Measurements from ENCODE around the gene SYT9. TPM values are rescaled to one million over a fixed set of nuclear protein-coding genes. Genes with fewer than 3 reads are reported as not detected.

The SYT9 gene
- total and polyA plus RNA-seq, 2 donors (not counting 1 experiment from before 2014, with no cell fraction given): not detected

- Histone ChIP-seq H2AFZ (ENCODE audit: insufficient read depth, low read depth, low read length, poor library complexity, severe bottlenecking) (no peak overlapping the region), H3K9me3 (ENCODE audit: control extremely low read depth in 1 of 3, control insufficient read depth in 2 of 3, insufficient read depth in 1 of 3, low read length in 2 of 3) (peaks cover 0 to 3% (median 0%) of the 10 kb centered on the region in 3 donors), H3K4me2 (replicated peaks; ENCODE audit: low read depth, low read length, poor library complexity, severe bottlenecking) (no peak overlapping the region), H3K9ac (ENCODE audit: low read length) (no peak overlapping the region), H3K4me1 (ENCODE audit: control insufficient read depth in 2 of 2, insufficient read depth in 2 of 2, low read length in 2 of 2) (no peaks in the 10 kb centered on the region), H3K79me2 (ENCODE audit: control insufficient read depth, insufficient read depth, low read length) (peaks cover 4% of the 10 kb centered on the region), H3K4me3 (ENCODE audit: control extremely low read depth in 1 of 5, extremely low read depth in 1 of 5, insufficient read depth in 1 of 5, low read depth in 2 of 5, low read length in 4 of 5) (no peak overlapping the region), H3K27me3 (replicated peaks in 1 of 4; ENCODE audit: control extremely low read depth in 1 of 4, control insufficient read depth in 3 of 4, insufficient read depth in 4 of 4, low read length in 3 of 4) (no peaks in the 10 kb centered on the region), H3K27ac (ENCODE audit: low read length in 2 of 2) (no peak overlapping the region), H4K20me1 (ENCODE audit: control insufficient read depth, insufficient read depth, low read length, poor library complexity, severe bottlenecking) (no peaks in the 10 kb centered on the region), H3K36me3 (replicated peaks in 1 of 2; ENCODE audit: control extremely low read depth in 1 of 2, control insufficient read depth in 1 of 2, extremely low read depth in 1 of 2, insufficient read depth in 2 of 2, low read length in 1 of 2) (no peaks in the 10 kb centered on the region)
- H3K27me3 Mint-ChIP-seq: no peaks in the 10 kb centered on the region
- H3K27ac Mint-ChIP-seq: no peak overlapping the region
- CTCF ChIA-PET: interaction anchor here (1.2 to 2.2 kb wide), 4 partner anchors 10 to 179 kb away, joined by 3 to 6 read pairs (median 4); no protein-coding TSS in a partner anchor
- intact Hi-C loops (cut with micrococcal nuclease): no loop called here
- ATAC-seq (ENCODE audit: low read depth): no peak
- H3K4me3 Mint-ChIP-seq: no peak overlapping the region
- no peaks in the 10 kb centered on the region for H3K4me1 Mint-ChIP-seq
- DNase-seq: no peak
- no peaks in the 10 kb centered on the region for H3K9me3 Mint-ChIP-seq (ENCODE audit: insufficient read depth)
- no CpG with 5 or more reads among the region's 2 CpGs for WGBS (ENCODE audit: insufficient coverage)
- POLR2A ChIA-PET: no interaction called here
- no peak for TF ChIP-seq EZH2 (IDR thresholded peaks at IDR 0.05; ENCODE audit: borderline replicate concordance, insufficient read depth, low read depth, low read length, poor library complexity, severe bottlenecking)
- TF ChIP-seq, protein P1, sequence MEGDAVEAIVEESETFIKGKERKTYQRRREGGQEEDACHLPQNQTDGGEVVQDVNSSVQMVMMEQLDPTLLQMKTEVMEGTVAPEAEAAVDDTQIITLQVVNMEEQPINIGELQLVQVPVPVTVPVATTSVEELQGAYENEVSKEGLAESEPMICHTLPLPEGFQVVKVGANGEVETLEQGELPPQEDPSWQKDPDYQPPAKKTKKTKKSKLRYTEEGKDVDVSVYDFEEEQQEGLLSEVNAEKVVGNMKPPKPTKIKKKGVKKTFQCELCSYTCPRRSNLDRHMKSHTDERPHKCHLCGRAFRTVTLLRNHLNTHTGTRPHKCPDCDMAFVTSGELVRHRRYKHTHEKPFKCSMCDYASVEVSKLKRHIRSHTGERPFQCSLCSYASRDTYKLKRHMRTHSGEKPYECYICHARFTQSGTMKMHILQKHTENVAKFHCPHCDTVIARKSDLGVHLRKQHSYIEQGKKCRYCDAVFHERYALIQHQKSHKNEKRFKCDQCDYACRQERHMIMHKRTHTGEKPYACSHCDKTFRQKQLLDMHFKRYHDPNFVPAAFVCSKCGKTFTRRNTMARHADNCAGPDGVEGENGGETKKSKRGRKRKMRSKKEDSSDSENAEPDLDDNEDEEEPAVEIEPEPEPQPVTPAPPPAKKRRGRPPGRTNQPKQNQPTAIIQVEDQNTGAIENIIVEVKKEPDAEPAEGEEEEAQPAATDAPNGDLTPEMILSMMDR (IDR thresholded peaks at IDR 0.05): no peak
These were observed 234.5 kb downstream of the SYT9 start for GRCh38 chr11:7486098-7486780.

- Histone ChIP-seq H3K9me3 (ENCODE audit: control extremely low read depth in 1 of 3, control insufficient read depth in 2 of 3, insufficient read depth in 1 of 3, low read length in 2 of 3) (no peaks in the 10 kb centered on the region), H3K4me2 (replicated peaks; ENCODE audit: low read depth, low read length, poor library complexity, severe bottlenecking) (no peak overlapping the region), H3K36me3 (replicated peaks in 1 of 2; ENCODE audit: control extremely low read depth in 1 of 2, control insufficient read depth in 1 of 2, extremely low read depth in 1 of 2, insufficient read depth in 2 of 2, low read length in 1 of 2) (no peaks in the 10 kb centered on the region), H2AFZ (ENCODE audit: insufficient read depth, low read depth, low read length, poor library complexity, severe bottlenecking) (no peak overlapping the region), H3K9ac (ENCODE audit: low read length) (no peak overlapping the region), H3K4me1 (ENCODE audit: control insufficient read depth in 2 of 2, insufficient read depth in 2 of 2, low read length in 2 of 2) (peaks cover 1 to 2% of the 10 kb centered on the region in 2 donors), H4K20me1 (ENCODE audit: control insufficient read depth, insufficient read depth, low read length, poor library complexity, severe bottlenecking) (no peaks in the 10 kb centered on the region), H3K79me2 (ENCODE audit: control insufficient read depth, insufficient read depth, low read length) (peaks cover 4% of the 10 kb centered on the region), H3K27me3 (replicated peaks in 1 of 4; ENCODE audit: control extremely low read depth in 1 of 4, control insufficient read depth in 3 of 4, insufficient read depth in 4 of 4, low read length in 3 of 4) (no peaks in the 10 kb centered on the region), H3K27ac (ENCODE audit: low read length in 2 of 2) (no peak overlapping the region), H3K4me3 (ENCODE audit: control extremely low read depth in 1 of 5, extremely low read depth in 1 of 5, insufficient read depth in 1 of 5, low read depth in 2 of 5, low read length in 4 of 5) (no peak overlapping the region)
- Mint-ChIP-seq H3K27ac (no peak overlapping the region), H3K27me3 (no peaks in the 10 kb centered on the region), H3K4me1 (no peaks in the 10 kb centered on the region), H3K9me3 (ENCODE audit: insufficient read depth) (no peaks in the 10 kb centered on the region), H3K4me3 (no peak overlapping the region)
- no peak for ATAC-seq (ENCODE audit: low read depth)
- POLR2A ChIA-PET: no interaction called here
- WGBS (ENCODE audit: insufficient coverage): 100% methylated on average over 5 of the region's 6 CpGs
- DNase-seq: no peak
- CTCF ChIA-PET: interaction anchor here (1.4 to 2.2 kb wide), 2 partner anchors 9 to 62 kb away, joined by 5 to 6 read pairs; no protein-coding TSS in a partner anchor
- TF ChIP-seq, protein P1 (IDR thresholded peaks at IDR 0.05): no peak
- TF ChIP-seq EZH2 (IDR thresholded peaks at IDR 0.05; ENCODE audit: borderline replicate concordance, insufficient read depth, low read depth, low read length, poor library complexity, severe bottlenecking): no peak
- intact Hi-C loops (cut with micrococcal nuclease): no loop called here
These were observed 235.1 kb downstream of the SYT9 start for GRCh38 chr11:7486781-7487140.

Data from B cell (primary cell).